Non-pigmented ciliary epithelial cell (primary cell): ENCODE data around the gene SEC23B.
"Not testable (repeated sequence)": the region's sequence is repeated elsewhere in the genome, so short reads cannot be mapped to it uniquely, and the experiment has no call there.

Source experiments
- DNase-seq: peaks from one replicate; pipeline ENCODE4 v3.0.0-alpha.2; 2010; ENCODE audit warnings: low read depth

SEC23B gene

GRCh38 chr20:18526761-18527160 is 19.0 kb downstream of the SEC23B start:
- not testable (repeated sequence) for DNase-seq

- DNase-seq: no peak
Measured at GRCh38 chr20:18527339-18527738, 19.6 kb downstream of the SEC23B start.

GRCh38 chr20:18527836-18528235 is 20.1 kb downstream of the SEC23B start:
- no peak for DNase-seq

GRCh38 chr20:18529041-18529440 is 21.3 kb downstream of the SEC23B start:
- DNase-seq: no peak

- DNase-seq: no peak
Measured at GRCh38 chr20:18532626-18533025, 24.9 kb downstream of the SEC23B start.

- no peak for DNase-seq
Measured at GRCh38 chr20:18533491-18533890, 25.8 kb downstream of the SEC23B start.

DNA sequence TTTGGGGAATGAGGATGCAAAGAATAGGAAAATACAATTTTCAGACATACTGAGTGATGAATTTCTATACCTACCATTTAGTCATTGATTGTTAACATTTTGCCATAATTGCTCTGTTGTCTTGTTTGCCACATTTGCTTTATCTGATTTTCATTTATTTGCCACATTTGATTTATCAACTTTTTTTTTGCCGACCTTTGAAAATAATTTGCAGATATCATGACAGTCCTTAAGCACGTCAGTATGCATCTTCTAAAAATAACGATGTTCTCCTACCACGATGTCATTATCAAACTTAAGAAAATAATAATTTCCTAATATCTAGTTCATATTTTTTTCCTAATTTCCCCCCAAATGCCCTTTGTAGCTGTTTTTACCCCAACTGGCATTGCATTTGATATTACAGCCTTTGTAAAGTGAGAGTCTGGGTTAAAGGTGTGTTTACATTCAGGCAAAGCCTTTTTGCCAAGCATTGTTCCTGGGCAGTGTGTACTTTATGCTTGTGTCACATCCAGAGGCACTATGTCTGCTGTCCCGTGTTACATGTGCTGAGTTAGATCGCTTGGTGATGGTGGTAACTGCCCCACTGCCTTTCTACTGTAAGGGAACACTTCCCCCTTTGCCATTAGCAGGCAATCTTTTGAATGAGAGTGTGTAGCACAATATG is 26.4 kb downstream of the SEC23B start:
- DNase-seq: no peak

DNA sequence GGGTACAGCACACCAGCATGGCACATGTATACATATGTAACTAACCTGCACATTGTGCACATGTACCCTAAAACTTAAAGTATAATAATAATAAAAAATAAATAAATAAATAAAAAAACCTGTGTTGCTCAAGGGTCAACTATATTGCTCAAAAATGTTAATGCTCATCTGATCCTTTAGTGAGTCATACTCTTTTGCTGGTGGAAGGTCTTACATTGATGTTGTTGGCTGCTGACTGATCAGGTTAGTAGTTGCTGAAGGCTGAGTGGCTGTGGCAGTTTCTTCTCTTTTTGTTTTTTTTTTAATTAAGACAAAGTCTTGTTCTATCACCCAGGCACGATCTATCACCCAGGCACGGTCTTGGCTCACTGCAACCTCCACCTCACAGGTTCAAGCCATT is 29.9 kb downstream of the SEC23B start:
- no peak for DNase-seq

DNA sequence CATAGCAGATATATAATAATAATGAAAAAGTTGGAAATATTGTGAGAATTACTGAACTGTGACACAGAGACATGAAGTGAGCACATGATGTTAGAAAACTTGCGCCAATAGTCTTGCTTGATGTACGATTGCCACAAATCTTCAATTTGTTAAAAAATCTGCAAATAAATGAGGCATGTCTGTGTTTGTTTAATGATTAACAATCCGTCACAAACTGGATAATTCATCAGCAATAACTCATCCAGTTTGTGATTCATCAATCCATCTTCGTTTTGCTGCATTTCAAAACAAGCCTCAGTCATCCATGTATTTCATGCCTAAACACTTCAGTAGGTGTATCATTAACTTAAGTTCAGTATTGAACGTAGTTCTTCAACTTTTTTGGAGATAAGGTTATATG is 34.0 kb downstream of the SEC23B start:
- DNase-seq: no peak

DNA sequence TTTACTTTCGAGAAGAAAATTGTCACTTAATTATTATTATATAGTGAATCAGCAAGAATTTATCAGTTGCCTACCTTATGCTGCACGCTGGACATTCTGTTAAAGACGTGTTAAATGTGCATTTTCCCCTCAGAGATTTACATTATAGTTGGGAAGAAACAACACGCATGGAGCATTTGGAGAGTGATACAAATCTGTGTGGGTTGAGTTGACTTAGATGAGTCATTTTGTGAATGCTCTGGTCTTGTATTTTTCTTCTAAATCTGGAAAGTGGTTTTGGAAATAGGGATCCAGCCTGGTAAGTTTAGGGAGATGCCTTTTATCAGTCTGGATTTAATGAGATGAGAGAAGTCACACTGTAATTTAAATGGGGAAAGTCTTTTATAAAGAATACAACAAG is 35.5 kb downstream of the SEC23B start:
- no peak for DNase-seq

DNA sequence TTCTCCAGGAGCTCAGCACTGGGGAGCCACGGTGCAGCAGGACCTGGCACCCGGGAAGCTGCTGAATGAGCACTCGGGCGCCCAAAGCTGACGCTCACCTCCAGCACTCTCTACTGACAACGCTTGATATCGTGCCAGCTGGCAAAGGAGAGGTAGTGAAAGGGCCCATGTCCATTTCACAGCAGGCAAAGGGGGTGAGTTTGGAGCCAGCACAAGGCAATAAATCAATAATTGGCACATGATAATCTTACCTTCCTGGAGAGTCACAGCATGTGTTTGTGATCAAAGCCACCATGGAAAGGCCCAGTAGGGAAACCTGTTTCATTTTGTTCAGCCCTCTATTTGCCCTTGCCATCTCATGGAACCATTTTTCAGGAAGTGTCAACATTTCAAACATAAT is 36.2 kb downstream of the SEC23B start:
- DNase-seq: no peak

- no peak for DNase-seq
Measured at GRCh38 chr20:18545566-18545965, 37.8 kb downstream of the SEC23B start.

GRCh38 chr20:18548465-18548864 is 40.7 kb downstream of the SEC23B start:
- DNase-seq: no peak

DNA sequence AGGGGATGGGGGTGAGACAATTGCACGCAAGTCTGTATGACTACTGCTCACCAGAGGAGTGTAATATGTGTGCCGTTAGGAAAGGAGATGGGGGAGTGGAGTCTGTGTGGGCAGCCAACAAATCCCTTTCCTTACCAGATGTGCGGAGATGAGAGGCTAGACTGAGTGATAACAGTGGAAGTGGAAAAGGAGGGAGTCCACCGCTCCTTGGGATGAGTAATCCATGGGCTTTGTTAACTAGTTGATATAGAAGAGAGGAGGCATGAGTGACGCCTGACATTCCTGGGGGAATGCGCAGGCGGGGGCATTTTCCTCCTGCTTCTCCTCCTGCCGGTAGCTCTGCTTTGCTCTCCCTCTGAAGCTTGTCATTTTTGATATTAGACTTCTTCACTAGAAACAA is 46.0 kb downstream of the SEC23B start:
- DNase-seq: no peak

DNA sequence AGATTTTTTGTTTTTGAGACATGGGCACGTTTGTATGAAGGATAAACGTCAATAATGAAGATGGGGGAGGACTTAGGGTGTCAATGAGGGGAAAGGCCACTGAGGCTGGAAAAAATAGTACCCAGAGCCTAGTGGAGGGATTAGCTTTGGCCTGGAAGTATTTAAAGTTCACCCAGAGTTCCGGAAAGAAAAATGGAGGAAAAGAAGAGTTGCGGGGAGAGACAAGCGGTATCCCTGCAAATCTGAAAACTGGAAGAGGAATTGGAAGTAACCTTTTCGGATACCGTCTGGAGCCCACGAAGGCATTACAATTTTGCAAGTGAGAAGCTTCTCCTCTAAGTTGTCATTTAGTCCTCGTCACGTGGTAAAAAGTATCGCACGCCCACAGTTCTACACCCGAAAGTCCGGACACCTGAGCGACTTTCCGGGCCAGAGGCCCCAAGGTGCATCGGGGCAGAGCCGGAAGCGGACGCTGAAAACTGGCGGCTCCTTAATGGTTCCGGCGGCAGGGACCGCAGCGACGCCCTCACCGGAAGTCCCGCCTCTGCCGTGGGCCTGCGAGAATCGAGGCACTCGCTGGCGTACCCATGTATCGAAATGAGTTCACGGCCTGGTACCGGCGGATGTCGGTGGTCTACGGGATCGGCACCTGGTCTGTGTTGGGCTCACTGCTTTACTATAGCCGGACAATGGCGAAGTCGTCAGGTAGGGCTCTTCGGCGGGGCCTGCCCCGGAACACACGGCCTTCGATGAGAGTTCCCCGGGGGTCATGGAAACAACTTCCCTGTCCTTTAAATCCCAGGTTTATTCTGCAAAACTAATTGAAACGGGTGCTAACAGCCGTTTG is 59.4 kb downstream of the SEC23B start, which contains the start of gene SMIM26:
Gene SMIM26 (plus strand): TSS at position 541 of the 847 bp plus-strand sequence. CDS start 47 bp downstream, at position 588.
- DNase-seq: peak; percentile 47

- no peak for DNase-seq
Measured at GRCh38 chr20:18567739-18568091, 60.0 kb downstream of the SEC23B start.

DNA sequence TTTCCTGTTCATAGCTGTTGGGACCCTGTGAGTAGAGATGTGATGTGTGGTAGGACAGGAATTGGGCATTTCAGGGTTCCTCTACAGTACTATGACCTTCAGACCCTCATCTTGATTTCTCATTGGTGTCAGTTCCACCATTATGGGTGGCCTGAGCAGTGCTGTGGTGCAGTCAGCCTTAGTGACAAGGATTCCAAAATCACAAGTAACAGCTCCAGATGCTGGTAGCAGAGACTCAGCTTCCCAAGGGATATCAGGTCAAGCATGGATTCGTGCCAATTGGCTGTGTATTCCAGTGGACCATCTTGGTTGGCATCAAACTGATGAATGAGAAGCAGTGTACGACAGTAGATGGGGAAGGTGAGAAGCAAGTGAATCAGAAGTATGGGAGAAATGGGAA is 63.3 kb downstream of the SEC23B start:
- DNase-seq: no peak

DNA sequence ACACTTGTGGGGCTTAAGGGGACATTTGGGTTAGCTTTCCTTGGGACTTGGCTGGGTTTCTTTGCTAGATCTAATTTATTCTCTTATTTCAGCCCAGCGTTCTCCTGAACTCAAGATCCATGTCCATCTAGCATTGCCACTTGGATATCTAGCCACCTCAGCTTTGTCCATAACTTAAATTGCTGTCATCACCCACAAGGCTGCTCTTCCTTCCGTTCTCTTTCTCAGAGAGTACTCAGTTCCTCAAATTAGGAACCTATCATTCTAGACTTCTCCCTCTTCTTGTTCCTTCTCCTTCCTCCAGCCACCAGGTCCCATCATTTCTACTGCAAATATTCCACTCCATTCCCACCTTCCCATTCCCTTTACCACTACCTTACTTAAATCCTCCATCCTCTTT is 63.8 kb downstream of the SEC23B start:
- DNase-seq: no peak

GRCh38 chr20:18577942-18578341 is 70.2 kb downstream of the SEC23B start:
- DNase-seq: no peak

DNA sequence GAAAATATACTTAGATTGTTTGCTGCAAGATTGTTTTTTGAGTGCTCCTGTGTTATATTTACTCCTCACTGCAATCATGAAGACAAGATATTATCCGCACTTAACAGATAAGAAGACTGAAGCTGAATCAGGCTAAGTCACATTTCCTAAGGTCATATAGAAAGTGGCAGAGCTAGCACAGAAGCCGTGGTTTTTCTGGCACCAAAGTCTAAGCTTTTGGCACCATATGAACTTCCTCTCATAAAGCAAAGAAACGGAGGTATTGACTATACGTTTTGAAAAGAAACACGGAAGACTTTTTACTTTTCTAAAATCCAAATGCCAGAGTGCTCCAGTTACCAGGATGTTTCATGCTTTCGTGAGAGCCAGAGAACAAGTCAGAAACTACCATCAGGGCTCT is 70.8 kb downstream of the SEC23B start:
- DNase-seq: no peak

GRCh38 chr20:18580012-18580411 is 72.3 kb downstream of the SEC23B start:
- DNase-seq: no peak

GRCh38 chr20:18585134-18585533 is 77.4 kb downstream of the SEC23B start:
- no peak for DNase-seq
